GM04504 (cell line): ENCODE data around the gene MSL3B.

Experiments
- DNase-seq: peaks from one replicate; pipeline ENCODE4 v3.0.0-alpha.2; 2012; ENCODE audit warnings: low read depth

Gene MSL3B

DNA sequence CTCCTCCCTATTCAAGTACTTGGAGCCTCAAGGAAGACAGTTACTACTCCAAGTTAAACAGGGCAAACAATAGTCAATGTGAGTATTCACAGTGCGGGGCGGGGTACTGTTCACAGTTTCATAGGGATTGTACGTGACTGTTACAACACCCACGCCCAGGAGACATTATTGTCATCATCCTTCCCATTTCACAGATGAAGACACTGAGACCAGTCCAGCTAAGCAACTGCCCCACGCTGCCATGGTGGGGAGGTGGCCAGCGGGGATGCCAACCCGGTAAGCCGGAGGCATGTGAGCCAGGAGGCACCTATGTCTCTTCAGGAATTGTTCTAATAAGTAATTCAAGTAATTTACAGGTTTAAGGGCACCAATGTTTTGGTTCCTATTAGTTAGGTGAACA, 14.8 kb downstream of the MSL3B start:
- DNase-seq = no peak

DNA sequence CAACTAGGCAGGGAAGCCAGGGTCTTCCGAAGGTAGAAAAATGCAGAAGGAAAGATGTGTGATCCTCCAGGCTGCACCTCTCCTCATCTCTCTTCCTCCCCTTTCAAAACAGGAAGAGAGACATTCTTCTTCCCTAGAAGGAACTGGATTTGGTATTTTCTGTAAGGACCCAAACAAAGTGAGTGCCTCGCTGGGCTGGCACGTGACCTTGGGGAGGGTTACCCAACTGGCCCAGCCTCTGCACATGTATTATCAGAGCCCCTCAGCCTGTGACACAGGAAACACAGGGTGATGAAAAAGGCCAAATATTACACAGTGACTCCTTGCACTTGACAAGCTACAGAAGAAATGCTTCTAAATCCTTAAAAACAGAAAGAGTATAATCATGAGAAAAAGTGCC, 16.1 kb downstream of the MSL3B start:
- DNase-seq = no peak

- no peak for DNase-seq
Measured at GRCh38 chr2:233851169-233851568, 17.0 kb downstream of the MSL3B start.

DNA sequence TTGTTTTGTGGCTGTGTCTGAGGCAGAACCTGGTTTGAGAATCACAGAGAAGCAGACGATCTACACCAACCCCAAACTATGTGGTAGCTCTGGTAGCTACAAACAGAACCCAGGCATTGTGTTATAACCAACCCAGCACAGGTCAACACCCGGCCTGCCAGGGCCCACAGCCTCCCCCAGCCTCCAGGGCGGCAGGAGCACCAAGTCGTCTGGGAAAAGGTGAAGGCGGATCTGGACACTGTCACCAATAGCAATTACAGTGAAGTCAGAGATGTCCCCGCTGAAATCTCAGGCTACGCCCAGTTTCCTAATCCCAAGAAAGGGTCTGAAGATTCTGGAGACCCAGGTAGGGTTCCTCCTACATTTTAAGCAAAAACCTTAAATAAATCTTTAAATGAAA, 17.4 kb downstream of the MSL3B start:
- no peak for DNase-seq

- no peak for DNase-seq
Measured at GRCh38 chr2:233849607-233850271, 18.4 kb downstream of the MSL3B start.

DNA sequence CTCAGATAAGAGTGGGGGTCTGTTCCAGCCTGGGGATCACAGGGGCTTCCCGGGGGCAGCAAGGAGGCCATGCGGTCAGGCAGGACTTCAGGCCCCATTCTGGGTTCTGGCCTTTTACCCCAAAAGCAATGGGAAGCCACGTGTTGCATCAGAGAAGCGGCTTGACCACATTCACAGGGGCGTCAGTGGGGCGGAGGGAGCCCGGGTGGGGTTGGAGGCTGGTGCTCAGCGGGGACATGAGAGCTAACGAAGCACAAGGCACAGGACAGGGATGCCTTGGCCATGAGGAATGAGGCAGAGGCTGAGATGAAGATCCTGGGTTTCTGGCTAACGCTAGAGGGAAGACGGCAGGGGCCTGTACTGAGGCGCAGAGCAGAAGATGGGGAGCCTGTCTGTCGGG, 19.9 kb downstream of the MSL3B start:
- DNase-seq = no peak

DNA sequence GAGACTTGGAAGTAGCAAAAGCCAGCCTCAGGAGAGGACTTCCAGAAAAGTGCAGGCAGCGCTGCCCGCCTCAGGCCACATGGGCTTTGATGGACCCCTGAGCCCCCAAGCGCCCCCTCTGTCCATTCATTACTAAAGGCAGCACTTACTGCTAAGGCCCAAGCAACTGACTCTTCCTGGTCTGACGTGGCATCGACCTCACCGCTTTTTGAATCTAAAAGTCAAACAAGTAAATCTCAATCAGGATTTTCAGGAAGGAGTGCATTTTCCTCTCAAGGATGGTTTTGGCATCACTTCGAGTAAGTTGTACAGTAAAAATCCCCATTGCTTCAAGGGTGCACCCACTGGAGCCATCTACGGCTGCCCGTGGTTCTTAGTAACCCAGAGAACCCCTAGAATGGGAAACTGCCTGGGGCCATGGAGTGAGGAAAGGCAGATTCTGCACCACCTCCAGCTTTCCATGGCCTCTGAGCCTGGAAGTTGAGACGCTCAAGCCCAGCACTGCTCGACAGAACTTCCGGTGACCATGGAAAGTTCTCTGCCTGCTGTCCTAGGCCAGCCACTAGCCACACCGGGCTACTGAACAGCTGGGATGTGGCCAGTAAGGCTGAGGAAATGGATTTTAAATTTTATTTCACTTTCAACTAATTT, 20.8 kb downstream of the MSL3B start:
- no peak for DNase-seq

DNA sequence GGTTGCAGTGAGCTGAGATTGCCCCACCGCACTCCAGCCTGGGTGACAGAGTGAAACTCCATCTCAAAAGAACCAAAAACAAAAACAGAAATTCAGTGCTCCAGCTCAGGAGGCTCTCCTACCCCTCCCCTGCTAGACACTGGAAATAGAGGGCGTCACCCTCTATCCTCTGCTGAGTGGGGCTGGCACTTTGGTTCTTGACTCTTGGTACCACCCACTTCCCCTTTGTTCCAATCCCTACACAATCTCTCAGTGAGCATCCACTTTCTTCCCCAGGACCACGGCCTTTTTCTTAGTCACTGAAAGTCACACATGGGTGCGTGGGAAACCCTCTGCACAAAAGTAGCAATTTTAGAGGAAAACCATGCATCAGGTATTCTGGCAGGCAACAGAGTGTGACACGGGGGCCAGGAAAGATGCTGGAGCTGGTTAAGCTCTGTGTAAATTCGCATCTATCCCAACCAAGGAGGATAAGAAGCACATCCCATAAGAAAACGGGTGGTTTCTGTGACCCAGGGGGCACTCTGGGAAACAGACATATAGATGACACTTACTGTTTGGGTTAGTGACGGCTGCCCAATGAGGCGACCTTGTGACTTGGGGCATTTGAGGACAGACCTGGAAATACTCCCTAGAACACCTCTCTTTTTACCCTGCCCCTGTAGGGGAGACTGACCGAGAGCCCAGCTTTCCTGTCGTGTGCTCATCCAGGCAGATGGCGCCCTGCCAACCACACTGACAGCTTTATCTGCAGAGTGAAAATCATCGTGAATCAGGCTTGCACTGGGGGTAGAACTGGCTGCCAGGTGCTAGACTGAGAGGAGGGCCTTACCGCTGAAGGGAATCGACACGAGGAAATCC, 21.6 kb downstream of the MSL3B start:
- DNase-seq = no peak

DNA sequence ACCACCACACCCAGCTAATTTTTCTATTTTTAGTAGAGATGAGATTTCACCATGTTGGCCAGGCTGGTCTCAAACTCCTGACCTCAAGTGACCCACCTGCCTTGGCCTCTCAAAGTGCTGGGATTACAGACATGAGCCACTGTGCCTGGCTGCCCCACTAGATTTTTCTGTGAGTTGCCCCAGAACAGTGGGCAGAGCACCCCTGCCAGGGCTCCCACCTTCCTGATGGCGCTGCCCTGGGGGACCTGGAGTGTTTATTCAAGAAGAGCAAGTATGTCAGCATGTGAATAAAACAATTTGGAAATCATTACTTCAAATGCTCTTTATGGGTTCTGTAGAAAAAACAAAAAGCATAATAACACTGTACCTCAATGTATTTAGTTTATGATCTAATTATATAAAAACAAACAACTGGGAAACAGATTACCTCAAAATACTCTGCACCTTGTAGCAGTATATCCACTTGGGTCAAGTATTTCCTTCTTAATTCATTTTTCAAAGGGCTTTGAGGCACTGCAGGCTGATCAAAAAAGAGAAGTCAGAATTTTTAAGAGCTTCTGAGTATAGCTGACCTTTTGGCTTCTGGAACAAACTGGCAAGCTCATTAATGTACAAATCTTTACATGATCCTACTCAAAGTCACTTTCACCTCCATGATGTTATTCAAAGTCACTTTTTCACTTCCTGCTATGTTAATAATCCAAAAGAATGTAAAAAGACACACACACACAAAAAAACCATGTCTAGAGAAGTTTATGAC, 22.7 kb downstream of the MSL3B start:
- no peak for DNase-seq

- DNase-seq = no peak
Measured at GRCh38 chr2:233844836-233845235, 23.4 kb downstream of the MSL3B start.

GRCh38 chr2:233844064-233844807, 23.9 kb downstream of the MSL3B start:
- DNase-seq = no peak

DNA sequence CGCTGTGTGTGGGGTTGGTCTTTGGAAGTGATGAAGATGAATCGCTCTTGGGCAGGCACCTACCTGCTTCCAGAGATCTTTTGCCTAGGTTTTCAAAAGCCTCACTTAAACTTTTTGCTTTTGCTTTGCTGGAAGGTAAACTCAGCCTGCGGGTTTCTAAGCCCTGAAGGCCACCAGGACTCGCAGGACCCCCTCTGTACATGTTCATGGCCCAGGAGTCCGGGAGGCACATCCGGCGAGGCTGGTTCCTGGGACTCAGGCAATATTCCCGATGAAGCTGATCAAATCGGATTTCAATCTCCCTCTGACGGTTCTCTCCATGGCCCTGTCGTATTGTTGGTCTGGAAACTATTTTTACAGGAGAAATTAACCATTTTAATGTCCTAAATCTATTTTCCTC, 27.0 kb downstream of the MSL3B start:
- DNase-seq = no peak

GRCh38 chr2:233840520-233840919, 27.7 kb downstream of the MSL3B start:
- no peak for DNase-seq

DNA sequence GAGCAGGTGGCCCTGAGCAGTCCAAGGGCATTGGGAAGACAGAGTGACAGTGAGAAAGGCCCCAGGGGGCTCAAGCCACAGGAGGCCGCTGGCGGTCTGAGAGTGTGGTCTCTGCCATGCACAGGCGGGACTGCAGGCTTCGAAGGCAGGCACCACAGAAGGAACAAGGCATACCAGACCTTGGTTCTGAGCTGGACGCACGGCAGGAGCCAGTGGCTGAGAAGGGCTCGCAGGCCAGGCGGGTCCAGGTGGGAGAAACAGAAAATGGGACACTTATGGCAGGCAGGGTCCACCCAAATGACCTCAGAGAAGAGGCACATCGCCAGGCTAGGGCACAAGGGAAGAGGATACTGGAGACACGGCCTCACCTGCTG, 28.8 kb downstream of the MSL3B start:
- no peak for DNase-seq

- no peak for DNase-seq
Measured at GRCh38 chr2:233838726-233839446, 29.3 kb downstream of the MSL3B start.

- DNase-seq = no peak
Measured at GRCh38 chr2:233838251-233838650, 29.9 kb downstream of the MSL3B start.

GRCh38 chr2:233837694-233838229, 30.4 kb downstream of the MSL3B start:
- DNase-seq = no peak

GRCh38 chr2:233836359-233836758, 31.8 kb downstream of the MSL3B start:
- no peak for DNase-seq

- no peak for DNase-seq
Measured at GRCh38 chr2:233835230-233836186, 32.7 kb downstream of the MSL3B start.

GRCh38 chr2:233833345-233833744, 34.8 kb downstream of the MSL3B start:
- no peak for DNase-seq
